GM12872 (cell line): ENCODE measurements around the gene TAS1R1.

Experiments
- TF ChIP-seq, protein P1 (sequence below): IDR thresholded peaks from 3 replicates; pipeline ENCODE4 v1.5.1; 2011; ENCODE audit warnings: low read depth, mild to moderate bottlenecking, low read length, moderate library complexity; ENCODE audit not compliant: insufficient read depth

TAS1R1 gene

DNA sequence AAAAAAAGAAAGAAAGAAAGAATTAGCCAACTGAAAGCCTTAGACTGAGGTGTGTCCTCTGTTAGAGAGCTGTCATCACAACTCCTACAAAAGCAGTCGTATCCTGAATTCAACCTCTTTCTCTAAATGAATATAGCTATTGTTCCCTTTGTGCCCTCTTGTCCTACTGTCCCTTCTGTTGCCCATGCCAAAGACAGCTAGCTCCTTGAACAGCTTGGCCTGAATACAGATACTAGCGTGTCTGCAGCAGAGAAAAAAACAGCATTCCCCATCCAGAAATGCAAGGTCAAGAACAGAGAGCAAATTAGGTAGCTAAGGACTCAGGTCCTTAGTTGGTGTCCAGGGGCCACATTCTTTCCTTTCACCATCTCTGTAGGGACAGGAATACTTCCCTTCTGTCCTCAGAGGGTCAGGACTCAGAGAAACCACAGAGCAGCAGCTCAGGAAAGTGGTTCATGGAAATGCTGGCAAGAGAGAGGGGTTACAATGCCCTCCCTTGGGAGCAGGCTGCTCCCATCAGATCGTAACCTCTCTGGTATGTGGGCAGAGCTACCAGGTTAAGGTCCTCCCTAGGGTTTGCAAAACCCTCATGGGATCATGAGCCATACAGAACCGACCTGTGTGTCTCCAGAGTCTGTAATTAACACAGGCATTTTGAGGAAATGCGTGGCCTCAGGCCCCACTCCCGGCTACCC is 22.9 kb downstream of the TAS1R1 start:
- TF ChIP-seq, protein P1, sequence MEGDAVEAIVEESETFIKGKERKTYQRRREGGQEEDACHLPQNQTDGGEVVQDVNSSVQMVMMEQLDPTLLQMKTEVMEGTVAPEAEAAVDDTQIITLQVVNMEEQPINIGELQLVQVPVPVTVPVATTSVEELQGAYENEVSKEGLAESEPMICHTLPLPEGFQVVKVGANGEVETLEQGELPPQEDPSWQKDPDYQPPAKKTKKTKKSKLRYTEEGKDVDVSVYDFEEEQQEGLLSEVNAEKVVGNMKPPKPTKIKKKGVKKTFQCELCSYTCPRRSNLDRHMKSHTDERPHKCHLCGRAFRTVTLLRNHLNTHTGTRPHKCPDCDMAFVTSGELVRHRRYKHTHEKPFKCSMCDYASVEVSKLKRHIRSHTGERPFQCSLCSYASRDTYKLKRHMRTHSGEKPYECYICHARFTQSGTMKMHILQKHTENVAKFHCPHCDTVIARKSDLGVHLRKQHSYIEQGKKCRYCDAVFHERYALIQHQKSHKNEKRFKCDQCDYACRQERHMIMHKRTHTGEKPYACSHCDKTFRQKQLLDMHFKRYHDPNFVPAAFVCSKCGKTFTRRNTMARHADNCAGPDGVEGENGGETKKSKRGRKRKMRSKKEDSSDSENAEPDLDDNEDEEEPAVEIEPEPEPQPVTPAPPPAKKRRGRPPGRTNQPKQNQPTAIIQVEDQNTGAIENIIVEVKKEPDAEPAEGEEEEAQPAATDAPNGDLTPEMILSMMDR: no peak

DNA sequence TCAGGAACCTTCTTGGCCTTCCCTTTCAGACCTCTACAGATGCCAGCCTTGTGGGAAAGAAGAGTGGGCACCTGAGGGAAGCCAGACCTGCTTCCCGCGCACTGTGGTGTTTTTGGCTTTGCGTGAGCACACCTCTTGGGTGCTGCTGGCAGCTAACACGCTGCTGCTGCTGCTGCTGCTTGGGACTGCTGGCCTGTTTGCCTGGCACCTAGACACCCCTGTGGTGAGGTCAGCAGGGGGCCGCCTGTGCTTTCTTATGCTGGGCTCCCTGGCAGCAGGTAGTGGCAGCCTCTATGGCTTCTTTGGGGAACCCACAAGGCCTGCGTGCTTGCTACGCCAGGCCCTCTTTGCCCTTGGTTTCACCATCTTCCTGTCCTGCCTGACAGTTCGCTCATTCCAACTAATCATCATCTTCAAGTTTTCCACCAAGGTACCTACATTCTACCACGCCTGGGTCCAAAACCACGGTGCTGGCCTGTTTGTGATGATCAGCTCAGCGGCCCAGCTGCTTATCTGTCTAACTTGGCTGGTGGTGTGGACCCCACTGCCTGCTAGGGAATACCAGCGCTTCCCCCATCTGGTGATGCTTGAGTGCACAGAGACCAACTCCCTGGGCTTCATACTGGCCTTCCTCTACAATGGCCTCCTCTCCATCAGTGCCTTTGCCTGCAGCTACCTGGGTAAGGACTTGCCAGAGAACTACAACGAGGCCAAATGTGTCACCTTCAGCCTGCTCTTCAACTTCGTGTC is 23.7 kb downstream of the TAS1R1 start:
- TF ChIP-seq, protein P1: no peak

DNA sequence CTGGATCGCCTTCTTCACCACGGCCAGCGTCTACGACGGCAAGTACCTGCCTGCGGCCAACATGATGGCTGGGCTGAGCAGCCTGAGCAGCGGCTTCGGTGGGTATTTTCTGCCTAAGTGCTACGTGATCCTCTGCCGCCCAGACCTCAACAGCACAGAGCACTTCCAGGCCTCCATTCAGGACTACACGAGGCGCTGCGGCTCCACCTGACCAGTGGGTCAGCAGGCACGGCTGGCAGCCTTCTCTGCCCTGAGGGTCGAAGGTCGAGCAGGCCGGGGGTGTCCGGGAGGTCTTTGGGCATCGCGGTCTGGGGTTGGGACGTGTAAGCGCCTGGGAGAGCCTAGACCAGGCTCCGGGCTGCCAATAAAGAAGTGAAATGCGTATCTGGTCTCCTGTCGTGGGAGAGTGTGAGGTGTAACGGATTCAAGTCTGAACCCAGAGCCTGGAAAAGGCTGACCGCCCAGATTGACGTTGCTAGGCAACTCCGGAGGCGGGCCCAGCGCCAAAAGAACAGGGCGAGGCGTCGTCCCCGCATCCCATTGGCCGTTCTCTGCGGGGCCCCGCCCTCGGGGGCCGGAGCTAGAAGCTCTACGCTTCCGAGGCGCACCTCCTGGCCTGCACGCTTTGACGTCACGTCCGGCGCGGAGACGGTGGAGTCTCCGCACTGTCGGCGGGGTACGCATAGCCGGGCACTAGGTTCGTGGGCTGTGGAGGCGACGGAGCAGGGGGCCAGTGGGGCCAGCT is 24.4 kb downstream of the TAS1R1 start, which contains the start of gene ZBTB48:
ZBTB48 (plus strand) TSS at position 621 of the 745 bp plus-strand sequence. CDS start 616 bp downstream, outside the sequence.
- TF ChIP-seq, protein P1: no peak

DNA sequence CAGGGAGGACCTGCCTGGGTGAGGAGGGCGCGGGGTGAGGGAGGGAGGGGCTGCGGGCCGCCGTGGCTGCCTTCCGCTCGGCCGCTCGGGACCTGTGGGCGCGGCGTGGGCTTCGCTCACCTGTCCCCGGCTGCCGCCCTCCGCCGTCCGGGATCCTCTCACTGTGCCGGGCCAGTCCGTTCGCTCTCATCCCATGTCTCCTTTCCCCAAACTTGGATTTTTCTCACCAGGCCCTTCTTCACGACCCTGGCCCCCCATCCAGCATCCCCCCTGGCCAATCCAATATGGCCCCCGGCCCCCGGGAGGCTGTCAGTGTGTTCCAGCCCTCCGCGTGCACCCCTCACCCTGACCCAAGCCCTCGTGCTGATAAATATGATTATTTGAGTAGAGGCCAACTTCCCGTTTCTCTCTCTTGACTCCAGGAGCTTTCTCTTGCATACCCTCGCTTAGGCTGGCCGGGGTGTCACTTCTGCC is 25.0 kb downstream of the TAS1R1 start:
- TF ChIP-seq, protein P1: no peak

DNA sequence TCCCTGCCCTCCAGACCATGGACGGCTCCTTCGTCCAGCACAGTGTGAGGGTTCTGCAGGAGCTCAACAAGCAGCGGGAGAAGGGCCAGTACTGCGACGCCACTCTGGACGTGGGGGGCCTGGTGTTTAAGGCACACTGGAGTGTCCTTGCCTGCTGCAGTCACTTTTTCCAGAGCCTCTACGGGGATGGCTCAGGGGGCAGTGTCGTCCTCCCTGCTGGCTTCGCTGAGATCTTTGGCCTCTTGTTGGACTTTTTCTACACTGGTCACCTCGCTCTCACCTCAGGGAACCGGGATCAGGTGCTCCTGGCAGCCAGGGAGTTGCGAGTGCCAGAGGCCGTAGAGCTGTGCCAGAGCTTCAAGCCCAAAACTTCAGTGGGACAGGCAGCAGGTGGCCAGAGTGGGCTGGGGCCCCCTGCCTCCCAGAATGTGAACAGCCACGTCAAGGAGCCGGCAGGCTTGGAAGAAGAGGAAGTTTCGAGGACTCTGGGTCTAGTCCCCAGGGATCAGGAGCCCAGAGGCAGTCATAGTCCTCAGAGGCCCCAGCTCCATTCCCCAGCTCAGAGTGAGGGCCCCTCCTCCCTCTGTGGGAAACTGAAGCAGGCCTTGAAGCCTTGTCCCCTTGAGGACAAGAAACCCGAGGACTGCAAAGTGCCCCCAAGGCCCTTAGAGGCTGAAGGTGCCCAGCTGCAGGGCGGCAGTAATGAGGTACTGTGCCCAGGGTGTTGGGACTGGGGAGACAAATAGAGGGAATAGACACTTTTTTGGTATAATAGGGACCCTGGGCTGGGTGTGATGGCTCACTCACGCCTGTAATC is 25.7 kb downstream of the TAS1R1 start:
- TF ChIP-seq, protein P1: peak; percentile 19; the same call in 1 of the 3 replicates

DNA sequence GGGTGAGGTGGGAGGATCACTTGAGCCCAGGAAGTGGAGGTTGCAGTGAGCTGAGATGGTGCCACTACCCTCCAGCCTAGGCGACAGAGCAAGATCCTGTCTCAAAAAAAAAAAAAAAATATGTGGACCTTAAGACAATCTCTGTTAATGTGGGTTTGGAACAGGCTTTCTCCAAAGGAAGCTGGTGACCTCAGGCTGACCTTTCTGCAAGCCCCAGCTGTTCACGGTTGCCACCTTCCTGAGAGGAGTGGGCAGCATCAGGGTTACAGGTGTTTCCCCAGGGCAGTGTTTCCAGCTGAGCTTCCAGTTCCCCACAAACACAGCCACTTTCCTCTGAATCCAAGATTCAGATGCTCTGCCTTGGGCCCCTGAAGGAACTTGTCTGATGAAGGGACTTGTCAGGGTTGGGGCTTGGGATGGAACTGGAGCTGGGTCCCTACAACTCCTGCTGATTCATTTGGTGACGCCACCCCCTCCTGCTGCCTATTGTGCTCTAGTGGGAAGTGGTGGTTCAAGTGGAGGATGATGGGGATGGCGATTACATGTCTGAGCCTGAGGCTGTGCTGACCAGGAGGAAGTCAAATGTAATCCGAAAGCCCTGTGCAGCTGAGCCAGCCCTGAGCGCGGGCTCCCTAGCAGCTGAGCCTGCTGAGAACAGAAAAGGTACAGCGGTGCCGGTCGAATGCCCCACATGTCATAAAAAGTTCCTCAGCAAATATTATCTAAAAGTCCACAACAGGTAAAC is 26.6 kb downstream of the TAS1R1 start:
- TF ChIP-seq, protein P1: no peak
